CD4-positive, alpha-beta T cell (primary cell): Measurements from ENCODE around the gene ARHGAP26. TPM values are rescaled to one million over a fixed set of nuclear protein-coding genes. Genes with fewer than 3 reads are reported as not detected.

Source experiments
- ATAC-seq: fragments of 200-7000 bp; cut with Tn5 transposase; one replicate; pipeline ENCODE4 v1.10.0; 2022; ENCODE audit warnings: mild to moderate bottlenecking; ENCODE audit not compliant: poor library complexity
- CTCF ChIA-PET: fragments of 350-600 bp; sonication (Branson Sonifier 250); formaldehyde crosslinking; loops from one replicate; lab custom pipeline; 2021; ENCODE audit warnings: antibody characterized with exemption, inconsistent platforms; lab: Charles Lee
- POLR2A ChIA-PET: fragments of 350-600 bp; sonication (Branson Sonifier 250); formaldehyde crosslinking; loops from one replicate; lab custom pipeline; 2021; ENCODE audit warnings: antibody characterized with exemption, inconsistent platforms; lab: Charles Lee
- DNase-seq, 14 experiments: peaks; one replicate each; pipeline ENCODE4 v3.0.0-alpha.2; 2013 to 2020; ENCODE audit warnings: mixed read lengths in 2 of 14
- H3K27ac ChIP-seq, 2 donors: one replicate each; pipeline versions ENCODE4 v1.5.1 to v1.7.0; 2013; ENCODE audit warnings: low read length in 2 of 2, low read depth in 1 of 2, mild to moderate bottlenecking in 1 of 2
- H3K27me3 ChIP-seq, 2 experiments: 1 replicate in 1 of 2; 2 replicates in 1 of 2; pipeline versions ENCODE4 v1.6.1 to v1.7.0; 2013; ENCODE audit warnings: low read length in 2 of 2, control low read depth in 1 of 2, mild to moderate bottlenecking in 1 of 2, moderate library complexity in 1 of 2; ENCODE audit not compliant: insufficient read depth in 2 of 2, control insufficient read depth in 1 of 2
- H3K36me3 ChIP-seq: one replicate; pipeline ENCODE4 v1.6.1; 2013; ENCODE audit warnings: low read length, control low read depth; ENCODE audit not compliant: insufficient read depth
- H3K4me1 ChIP-seq: one replicate; pipeline ENCODE4 v1.6.1; 2013; ENCODE audit warnings: low read length, control low read depth; ENCODE audit not compliant: insufficient read depth
- H3K4me3 ChIP-seq: one replicate; pipeline ENCODE4 v1.5.1; 2013; ENCODE audit warnings: mild to moderate bottlenecking, low read length, moderate library complexity
- H3K9me3 ChIP-seq, 2 experiments: 1 replicate in 1 of 2; 2 replicates in 1 of 2; pipeline versions ENCODE4 v1.6.1 to v1.7.0; 2013; ENCODE audit warnings: low read length in 2 of 2, mild to moderate bottlenecking in 2 of 2, control low read depth in 1 of 2, moderate library complexity in 1 of 2; ENCODE audit not compliant: control insufficient read depth in 1 of 2, insufficient read depth in 1 of 2
- H3K27ac Mint-ChIP-seq: one replicate; pipeline ENCODE4 v1.8.0; 2020; ENCODE audit warnings: mixed read lengths
- H3K27me3 Mint-ChIP-seq: one replicate; pipeline ENCODE4 v1.8.0; 2021; ENCODE audit warnings: mixed read lengths
- H3K36me3 Mint-ChIP-seq: one replicate; pipeline ENCODE4 v1.8.0; 2021; ENCODE audit warnings: low read depth, mixed read lengths
- H3K4me1 Mint-ChIP-seq: one replicate; pipeline ENCODE4 v1.8.0; 2021; ENCODE audit warnings: low read depth, mixed read lengths
- H3K4me3 Mint-ChIP-seq: one replicate; pipeline ENCODE4 v1.8.0; 2020; ENCODE audit warnings: mild to moderate bottlenecking, mixed read lengths
- H3K9me3 Mint-ChIP-seq: one replicate; pipeline ENCODE4 v1.8.0; 2020; ENCODE audit warnings: mixed read lengths
- intact Hi-C, 2 experiments: fragments of 100-400 bp; cut with DNase I in 1 of 2; cut with micrococcal nuclease in 1 of 2; formaldehyde crosslinking; loops; one replicate each; pipeline versions ENCODE4 v1.15.1 to v1.9.0; 2023 to 2025; cut with DNase I, micrococcal nuclease
- total RNA-seq, 174 experiments: library from RNA in 2 of 174; stranded (reverse) in 2 of 174; gene quantifications; one replicate each; pipeline ENCODE4 v1.2.3 and lab custom pipeline; 2021 to 2026
- TF ChIP-seq, protein P1 (sequence below): fragments of 200-600 bp; IDR thresholded peaks from one replicate; pipeline ENCODE4 v1.8.0; 2022; ENCODE audit warnings: antibody characterized with exemption, mild to moderate bottlenecking

ARHGAP26 gene
- total RNA-seq, 2 experiments from 2014 or later: 24.9 to 27.3 TPM

DNA sequence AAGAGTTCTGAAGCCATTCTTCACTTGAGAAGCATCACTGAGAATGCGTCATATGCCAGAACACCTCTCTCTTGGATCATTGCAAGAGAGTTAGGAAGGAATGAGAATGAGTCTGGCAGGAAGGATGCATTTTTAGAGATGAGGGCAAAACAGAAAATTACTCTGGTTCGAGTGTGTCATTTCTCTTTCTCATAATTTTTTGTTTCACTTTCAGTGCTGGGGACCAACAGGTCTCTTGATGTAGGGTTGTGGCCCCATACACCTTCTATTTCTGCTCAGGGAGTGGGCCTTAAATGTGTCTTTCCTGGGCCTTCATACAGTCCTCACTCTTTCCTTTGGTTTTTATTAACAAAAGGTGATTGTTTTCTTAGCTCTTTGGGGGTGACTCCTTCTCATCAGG, 330.9 kb downstream of the ARHGAP26 start:
- DNase-seq: peak in 1 of 14 experiments; percentile 39
- POLR2A ChIA-PET: no interaction called here
- H3K36me3 ChIP-seq: no peaks in the 10 kb centered on the region

DNA sequence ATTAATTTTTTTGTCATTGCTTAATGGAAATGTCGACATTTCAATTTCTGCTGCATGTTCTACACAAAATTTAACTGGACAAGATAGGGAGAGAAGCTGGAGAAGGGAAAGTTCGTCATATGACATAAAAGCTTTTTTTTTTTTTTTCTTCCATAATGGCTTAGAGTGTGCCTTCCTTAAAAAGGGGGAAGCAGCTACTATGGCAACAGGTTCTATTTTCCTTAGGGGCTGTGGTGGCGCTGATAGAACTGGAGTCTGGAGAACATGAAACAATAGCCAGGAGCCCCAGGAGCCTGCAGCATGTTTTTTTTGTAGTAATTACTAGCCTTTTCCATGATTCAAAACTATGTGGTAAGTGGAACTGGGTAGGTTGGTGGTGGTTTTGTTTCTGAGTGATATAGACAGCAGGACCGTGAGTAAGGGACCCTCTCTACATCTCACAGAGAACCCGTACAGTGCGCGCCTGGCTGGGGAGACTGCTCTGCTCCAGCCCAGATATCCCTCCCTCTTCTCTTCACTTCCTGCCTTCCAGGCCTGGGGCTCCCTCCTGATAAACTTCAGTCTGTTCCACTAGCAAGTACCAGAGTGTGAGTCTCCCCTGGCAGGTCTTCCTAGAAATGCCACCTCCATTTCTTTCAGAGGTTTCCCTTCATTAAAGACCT, 331.7 kb downstream of the ARHGAP26 start:
- Histone ChIP-seq H3K36me3 (no peaks in the 10 kb centered on the region), H3K27me3 (no peaks in the 10 kb centered on the region), H3K4me3 (no peak overlapping the region), H3K27ac (no peak overlapping the region), H3K4me1 (peaks cover 9% of the 10 kb centered on the region), H3K9me3 (no peaks in the 10 kb centered on the region)
- Mint-ChIP-seq H3K4me3 (no peak overlapping the region), H3K9me3 (no peaks in the 10 kb centered on the region), H3K36me3 (peaks cover 16% of the 10 kb centered on the region), H3K27me3 (no peaks in the 10 kb centered on the region), H3K4me1 (peaks cover 10% of the 10 kb centered on the region), H3K27ac (no peak overlapping the region)
- TF ChIP-seq, protein P1, sequence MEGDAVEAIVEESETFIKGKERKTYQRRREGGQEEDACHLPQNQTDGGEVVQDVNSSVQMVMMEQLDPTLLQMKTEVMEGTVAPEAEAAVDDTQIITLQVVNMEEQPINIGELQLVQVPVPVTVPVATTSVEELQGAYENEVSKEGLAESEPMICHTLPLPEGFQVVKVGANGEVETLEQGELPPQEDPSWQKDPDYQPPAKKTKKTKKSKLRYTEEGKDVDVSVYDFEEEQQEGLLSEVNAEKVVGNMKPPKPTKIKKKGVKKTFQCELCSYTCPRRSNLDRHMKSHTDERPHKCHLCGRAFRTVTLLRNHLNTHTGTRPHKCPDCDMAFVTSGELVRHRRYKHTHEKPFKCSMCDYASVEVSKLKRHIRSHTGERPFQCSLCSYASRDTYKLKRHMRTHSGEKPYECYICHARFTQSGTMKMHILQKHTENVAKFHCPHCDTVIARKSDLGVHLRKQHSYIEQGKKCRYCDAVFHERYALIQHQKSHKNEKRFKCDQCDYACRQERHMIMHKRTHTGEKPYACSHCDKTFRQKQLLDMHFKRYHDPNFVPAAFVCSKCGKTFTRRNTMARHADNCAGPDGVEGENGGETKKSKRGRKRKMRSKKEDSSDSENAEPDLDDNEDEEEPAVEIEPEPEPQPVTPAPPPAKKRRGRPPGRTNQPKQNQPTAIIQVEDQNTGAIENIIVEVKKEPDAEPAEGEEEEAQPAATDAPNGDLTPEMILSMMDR: no peak
- ChIA-PET POLR2A (no interaction called here), CTCF (no interaction called here)
- ATAC-seq (no peak), DNase-seq (no peak)
- intact Hi-C loops: no loop called here

More for the DNA sequence above, 330.9 kb downstream of the ARHGAP26 start:
- no peaks in the 10 kb centered on the region for H3K27me3 Mint-ChIP-seq
- H3K4me3 Mint-ChIP-seq: no peak overlapping the region
- intact Hi-C loops: no loop called here
- TF ChIP-seq, protein P1: no peak
- no peak overlapping the region for H3K27ac ChIP-seq
- H3K9me3 ChIP-seq: no peaks in the 10 kb centered on the region
- H3K27me3 ChIP-seq: no peaks in the 10 kb centered on the region
- CTCF ChIA-PET: no interaction called here
- peaks cover 9% of the 10 kb centered on the region for H3K4me1 ChIP-seq
- ATAC-seq: no peak
- H3K36me3 Mint-ChIP-seq: peaks cover 16% of the 10 kb centered on the region
- H3K4me3 ChIP-seq: no peak overlapping the region
- H3K4me1 Mint-ChIP-seq: peaks cover 10% of the 10 kb centered on the region
- H3K27ac Mint-ChIP-seq: no peak overlapping the region
- no peaks in the 10 kb centered on the region for H3K9me3 Mint-ChIP-seq

DNA sequence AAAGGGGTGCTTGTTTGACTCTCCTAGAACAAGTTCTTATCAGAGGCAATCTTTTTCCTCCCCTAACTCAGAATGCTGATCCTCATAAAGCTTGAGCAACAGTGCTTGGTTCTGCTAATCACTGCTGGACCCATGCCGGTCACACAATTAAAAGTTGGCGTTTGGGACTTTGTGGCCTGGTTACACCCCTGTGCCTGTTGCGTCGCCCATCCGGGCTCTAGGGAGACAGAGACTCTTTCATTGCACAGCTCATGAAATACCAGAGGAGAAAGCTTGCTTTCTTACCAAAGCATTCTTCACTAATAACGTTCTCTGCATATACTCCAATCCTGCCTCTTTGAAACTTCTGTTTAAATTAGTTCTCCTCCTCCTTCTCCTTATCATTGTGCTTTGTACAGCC, 332.2 kb downstream of the ARHGAP26 start:
- CTCF ChIA-PET: interaction anchor here (0.7 kb wide), 1 partner anchor 9 kb away, joined by 3 read pairs; no protein-coding TSS in a partner anchor
- DNase-seq (no peak), ATAC-seq (no peak)
- no peaks in the 10 kb centered on the region for H3K27me3 ChIP-seq
- Mint-ChIP-seq H3K4me1 (peaks cover 10% of the 10 kb centered on the region), H3K9me3 (no peaks in the 10 kb centered on the region), H3K4me3 (no peak overlapping the region), H3K36me3 (peaks cover 16% of the 10 kb centered on the region), H3K27ac (no peak overlapping the region), H3K27me3 (no peaks in the 10 kb centered on the region)
- intact Hi-C loops: no loop called here
- H3K9me3 ChIP-seq: no peaks in the 10 kb centered on the region
- no peak overlapping the region for H3K27ac ChIP-seq
- H3K36me3 ChIP-seq: no peaks in the 10 kb centered on the region
- peaks cover 9% of the 10 kb centered on the region for H3K4me1 ChIP-seq
- POLR2A ChIA-PET: no interaction called here
- TF ChIP-seq, protein P1: no peak
- H3K4me3 ChIP-seq: no peak overlapping the region
